COLO668 (cell line): ENCODE results near the gene GNAS.
"Not testable (repeated sequence)": the region's sequence is repeated elsewhere in the genome, so short reads cannot be mapped to it uniquely, and the experiment has no call there.

Experiments
- DNase-seq: peaks from one replicate; lab custom pipeline; 2025; ENCODE audit not compliant: unreplicated experiment; lab: John Stamatoyannopoulos, UW

The GNAS gene

DNA sequence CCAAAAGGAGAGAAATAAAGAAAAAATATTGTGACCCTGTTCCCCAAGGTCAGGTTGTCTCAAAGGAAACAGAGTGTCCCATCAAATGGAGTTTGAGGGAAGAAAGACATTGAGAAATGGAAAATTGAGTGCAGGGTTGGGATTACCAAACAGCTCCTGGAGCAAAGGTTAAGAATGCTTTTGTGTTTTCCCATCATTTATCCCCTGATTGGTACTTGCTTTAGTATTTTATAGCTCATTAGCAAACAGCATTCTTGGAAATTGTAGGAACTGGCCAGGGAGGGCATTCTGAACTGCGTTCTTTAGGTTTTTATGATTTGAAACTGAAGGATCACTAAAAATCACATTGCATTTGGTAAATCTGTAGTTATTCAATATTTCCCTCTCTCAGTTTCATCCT lies 69.5 kb downstream of the GNAS start:
- DNase-seq = no peak

GRCh38 chr20:58923117-58923712 lies 70.7 kb downstream of the GNAS start:
- no peak for DNase-seq

DNA sequence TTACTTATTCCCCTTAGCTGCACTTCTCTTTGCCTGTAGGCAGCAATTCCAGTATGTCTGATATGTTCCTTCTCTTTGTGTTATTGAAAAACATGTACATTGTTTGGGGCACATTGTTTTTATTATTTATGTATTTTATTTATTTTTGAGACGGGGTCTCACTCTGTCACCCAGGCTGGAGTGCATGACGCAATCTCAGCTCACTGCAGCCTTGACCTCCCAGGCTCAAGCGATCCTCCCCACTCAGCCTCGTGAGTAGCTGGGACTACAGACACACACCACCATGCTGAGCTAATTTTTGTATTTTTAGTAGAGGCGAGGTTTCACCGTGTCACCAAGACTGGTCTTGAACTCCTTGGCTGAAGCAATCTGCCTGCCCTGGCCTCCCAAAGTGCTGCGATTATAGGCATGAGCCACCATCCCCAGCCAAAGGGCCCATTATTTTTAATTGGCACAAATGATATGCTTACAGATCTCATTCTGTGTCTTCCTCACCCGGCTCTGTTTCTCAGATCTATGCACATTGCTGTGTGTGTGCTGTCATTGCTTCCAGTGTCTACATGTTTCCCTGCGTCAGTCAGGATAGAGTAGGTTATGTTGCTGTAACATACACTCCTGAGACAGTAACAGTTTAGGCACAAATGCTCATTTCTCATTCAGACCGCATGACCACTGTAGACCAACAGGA lies 74.4 kb downstream of the GNAS start:
- no peak for DNase-seq

DNA sequence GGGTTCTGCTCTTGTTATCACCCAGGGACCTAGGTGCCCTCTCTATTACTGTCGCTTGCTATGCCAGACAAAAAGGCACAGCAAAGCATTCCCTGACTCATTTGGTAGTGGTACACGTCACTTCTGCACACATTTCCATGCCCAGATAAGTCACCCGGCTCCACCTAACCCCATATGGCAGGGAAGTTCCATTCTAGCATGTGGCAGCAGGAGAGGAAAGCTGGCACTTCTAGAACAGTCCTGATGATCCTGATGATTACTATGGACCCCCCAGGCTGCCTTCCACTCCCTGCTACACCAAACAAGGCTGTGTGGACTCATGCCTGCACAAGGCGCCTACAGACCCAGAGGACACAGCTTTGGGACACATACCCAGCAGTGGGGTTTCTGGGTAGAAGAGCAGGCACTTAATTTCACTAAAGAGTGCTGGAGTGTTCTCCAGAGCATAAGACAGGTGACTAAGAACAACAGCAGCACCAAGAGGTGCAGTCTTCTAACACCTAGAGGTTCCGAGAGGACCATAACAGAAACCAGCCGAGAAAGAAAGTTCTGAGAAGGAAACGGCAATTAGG lies 75.1 kb downstream of the GNAS start:
- no peak for DNase-seq

DNA sequence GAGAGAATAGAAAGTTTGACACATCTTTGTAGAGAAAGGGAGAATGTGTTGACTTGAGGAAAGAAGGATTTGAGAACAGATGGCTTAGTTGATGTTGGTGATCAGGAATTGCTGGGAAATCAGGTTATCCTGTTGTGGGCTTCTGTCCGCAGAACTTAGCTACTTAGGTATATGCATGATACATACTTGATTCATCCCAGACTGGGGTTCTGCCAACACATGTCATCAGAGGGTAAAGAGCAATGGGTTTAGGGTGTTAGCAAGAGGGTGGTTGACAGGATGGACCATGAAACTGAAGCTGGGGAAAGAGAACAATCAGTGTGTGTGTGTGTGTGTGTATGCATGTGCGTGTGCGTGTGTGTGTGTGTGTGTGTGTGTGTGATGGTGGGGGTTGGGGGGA lies 78.0 kb downstream of the GNAS start:
- no peak for DNase-seq

- no peak for DNase-seq
Observed at GRCh38 chr20:58932170-58932569, 79.7 kb downstream of the GNAS start.

DNA sequence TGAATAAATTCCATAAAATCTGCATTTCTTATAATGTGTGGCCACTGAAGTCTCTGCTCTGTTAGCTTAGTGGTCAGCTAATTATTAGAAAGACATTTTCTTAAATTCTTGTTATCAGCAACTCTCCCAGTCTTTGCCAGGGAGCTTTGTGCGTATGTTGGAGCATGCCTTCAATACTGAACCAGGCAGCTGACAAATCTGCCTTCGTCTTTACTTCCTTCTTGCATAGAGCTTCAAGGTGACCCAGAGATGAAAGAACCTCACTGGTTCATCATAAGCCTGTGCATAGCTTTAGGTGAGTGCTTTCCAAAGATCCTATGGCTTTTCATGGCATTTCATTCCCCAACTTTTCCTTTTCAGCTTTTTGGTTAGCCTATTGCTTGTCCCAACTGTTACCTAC lies 85.6 kb downstream of the GNAS start:
- no peak for DNase-seq

DNA sequence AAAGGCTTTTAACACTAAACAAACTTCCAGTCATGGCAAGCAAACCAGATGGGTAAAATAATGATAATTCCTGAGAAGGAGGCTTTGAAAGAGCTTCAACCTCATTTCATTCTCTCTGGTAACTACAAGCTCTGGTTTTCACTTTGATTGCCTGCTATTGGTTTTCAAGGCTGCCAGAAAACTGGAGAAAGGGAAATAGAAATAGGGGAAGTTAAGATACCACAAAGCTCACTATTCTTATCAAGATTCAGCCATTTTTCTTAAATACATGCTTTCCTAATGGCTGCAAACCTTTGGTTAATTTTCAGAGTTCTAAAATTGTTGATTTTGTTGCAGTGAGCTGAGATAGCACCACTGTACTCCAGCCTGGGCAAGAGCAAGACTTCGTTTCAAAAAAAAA lies 86.0 kb downstream of the GNAS start:
- DNase-seq = no peak

DNA sequence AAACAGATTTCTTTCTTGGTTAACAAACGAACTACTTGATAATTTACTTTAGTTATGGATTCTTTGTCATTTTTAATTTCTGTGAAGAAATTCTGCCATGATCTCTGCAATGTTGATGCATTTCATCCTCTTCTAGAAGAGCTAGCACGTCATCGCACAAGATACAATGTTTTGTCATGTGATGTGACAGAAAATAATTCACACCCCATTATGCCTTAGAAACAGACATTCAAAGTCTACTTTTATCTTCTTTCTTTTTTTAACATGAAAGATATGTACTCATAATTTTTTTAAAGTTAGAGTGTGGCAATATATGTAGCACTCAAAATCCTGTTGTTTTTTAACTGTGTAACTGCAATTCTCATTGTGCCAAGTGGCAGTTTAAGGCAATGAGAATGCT lies 89.0 kb downstream of the GNAS start:
- no peak for DNase-seq

- no peak for DNase-seq
Observed at GRCh38 chr20:58942549-58942948, 90.0 kb downstream of the GNAS start.

DNA sequence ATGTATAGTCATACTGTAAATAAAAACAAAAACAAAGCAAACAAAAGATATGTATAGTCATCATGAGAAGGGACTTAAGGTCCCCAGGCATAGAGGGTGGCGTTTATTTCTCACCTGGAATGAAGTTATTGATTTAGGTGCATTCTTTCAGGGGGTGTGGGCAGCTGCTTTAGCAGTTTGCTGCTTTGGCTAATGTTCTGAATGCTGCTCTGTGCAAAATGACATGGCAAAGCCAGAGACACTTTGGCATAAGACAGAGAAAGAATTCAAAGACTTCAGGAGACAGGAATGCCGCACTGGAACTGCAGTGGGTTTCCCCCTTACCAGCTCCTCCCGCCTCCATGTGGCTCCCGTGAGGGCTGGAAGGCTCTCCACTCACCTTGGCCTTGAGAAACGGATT lies 92.1 kb downstream of the GNAS start:
- no peak for DNase-seq

DNA sequence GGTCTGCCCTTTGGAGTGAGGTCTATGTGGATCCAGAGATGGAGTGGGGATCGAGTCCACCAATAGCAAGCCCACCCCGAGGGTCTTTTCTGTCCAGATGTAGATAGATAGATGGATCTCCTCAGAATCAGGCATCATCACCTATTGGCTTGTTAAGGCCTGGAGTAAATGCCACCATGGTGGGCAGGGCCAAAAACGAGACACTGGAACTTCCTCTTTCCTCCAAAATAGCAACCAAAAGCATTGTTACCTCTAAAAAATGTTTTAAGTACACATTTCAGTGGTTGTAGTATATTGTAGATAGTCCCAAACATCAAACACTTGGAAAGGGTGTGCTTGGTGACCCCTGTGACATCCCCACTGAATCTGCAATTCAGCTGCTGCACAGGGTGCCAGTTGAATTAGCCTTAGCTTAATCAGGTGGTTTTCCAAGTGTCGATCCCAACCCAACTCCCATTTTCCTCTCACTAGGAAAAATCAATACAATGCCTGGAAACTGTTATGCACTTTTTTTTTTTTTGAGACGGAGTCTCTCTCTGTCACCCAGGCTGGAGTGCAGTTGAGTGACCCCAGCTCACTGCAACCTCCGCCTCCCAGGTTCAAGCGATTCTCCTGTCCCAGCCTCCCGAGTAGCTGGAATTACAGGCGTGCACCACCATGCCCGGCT lies 93.6 kb downstream of the GNAS start:
- no peak for DNase-seq

GRCh38 chr20:58947797-58948388 lies 95.4 kb downstream of the GNAS start:
- DNase-seq = not testable (repeated sequence)

DNA sequence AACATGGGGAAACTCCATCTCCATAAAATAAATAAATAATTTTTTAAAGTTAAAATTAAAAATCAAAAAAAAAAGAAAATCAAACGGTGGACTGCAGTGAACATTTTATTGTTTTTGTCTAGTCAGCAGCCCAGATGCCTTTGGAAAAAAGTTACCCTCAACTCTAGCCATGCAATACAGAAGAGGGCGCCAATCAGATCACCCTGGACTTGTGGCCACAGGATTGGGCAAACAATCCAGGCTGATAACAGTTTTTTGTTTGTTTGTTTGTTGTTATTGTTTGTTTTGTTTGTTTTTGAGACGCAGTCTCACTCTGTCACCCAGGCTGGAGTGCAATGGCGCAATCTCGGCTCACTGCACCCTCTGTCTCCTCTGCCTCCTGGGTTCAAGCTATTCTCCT lies 98.1 kb downstream of the GNAS start:
- DNase-seq = no peak

DNA sequence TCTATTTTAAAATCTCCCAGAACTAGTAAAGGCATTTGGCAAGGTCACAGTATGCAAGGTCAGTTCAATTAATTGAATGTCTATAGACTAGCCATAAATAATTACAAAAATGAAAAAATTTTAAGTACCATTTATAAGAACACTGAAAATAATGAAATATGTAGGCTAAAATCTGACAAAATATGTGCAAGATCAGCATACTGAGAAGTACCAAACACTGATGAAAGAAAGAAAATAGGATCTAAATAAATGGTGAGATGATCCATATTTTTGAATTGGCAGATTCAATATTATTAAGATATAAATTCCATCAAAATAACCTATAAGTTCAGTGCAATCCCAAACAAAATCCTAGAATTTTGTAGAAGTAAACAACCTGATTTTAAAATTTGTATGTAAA lies 100.5 kb downstream of the GNAS start:
- DNase-seq = no peak

GRCh38 chr20:58956078-58956477 lies 103.6 kb downstream of the GNAS start:
- DNase-seq = no peak

DNA sequence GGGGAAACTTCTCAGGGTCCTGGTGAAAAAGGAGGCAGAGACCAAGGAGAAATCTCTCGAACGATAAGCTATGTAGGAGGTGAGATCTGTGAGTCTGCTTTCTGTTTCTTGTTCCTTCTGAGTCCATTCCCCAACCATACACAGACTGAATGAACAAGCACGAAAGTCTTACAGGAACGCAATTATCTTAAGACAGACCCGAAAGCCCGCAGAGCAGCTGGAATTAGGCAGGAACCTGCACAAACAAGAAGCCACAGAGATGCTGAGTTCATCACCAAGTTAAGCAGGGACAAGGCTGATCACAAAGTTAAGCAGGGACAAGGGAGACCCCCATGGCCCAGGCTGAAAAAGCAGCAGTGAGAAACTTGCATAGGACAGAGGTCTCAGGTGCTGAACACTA lies 107.1 kb downstream of the GNAS start:
- DNase-seq = no peak
